AG04450 (cell line): Measurements from ENCODE around the gene LNP1. TPM values are rescaled to one million over a fixed set of nuclear protein-coding genes. Genes with fewer than 3 reads are reported as not detected.

Experiments used
- CTCF ChIA-PET: fragments of 300-600, 350-600 bp; formaldehyde crosslinking; extraction: SDS; loops from one replicate; lab custom pipeline; 2022; ENCODE audit warnings: antibody characterized with exemption, inconsistent platforms; lab: Charles Lee
- POLR2A ChIA-PET: fragments of 350-600 bp; formaldehyde crosslinking; extraction: SDS; loops from one replicate; lab custom pipeline; 2021; ENCODE audit warnings: antibody characterized with exemption, inconsistent platforms; lab: Yijun Ruan, JAX
- DNase-seq: peaks from one replicate; pipeline ENCODE4 v3.0.0-alpha.2; 2011; ENCODE audit warnings: low read depth, low spot score
- H3K27ac ChIP-seq: one replicate; pipeline ENCODE4 v1.5.1; 2012; ENCODE audit warnings: low read depth, low read length, control low read depth
- H3K27me3 ChIP-seq: one replicate; pipeline ENCODE4 v1.6.0; 2012; ENCODE audit warnings: low read length; ENCODE audit not compliant: control insufficient read depth, insufficient read depth
- H3K4me3 ChIP-seq: 2 replicates; pipeline ENCODE4 v1.5.1; 2011; ENCODE audit warnings: mild to moderate bottlenecking, low read depth, low read length, control low read depth
- H3K9me3 ChIP-seq: 2 replicates; pipeline ENCODE4 v1.5.1; 2012; ENCODE audit warnings: low read length; ENCODE audit not compliant: control insufficient read depth, insufficient read depth
- polyA plus RNA-seq: library from polyadenylated mRNA; depleted of rRNA; stranded (reverse); fragments of >200 nt; gene quantifications from 2 replicates; pipeline ENCODE4 v1.2.3, GENCODE V29; 2011
- TF ChIP-seq, protein P1 (sequence below): IDR thresholded peaks from 2 replicates; pipeline ENCODE4 v1.5.1; 2011; ENCODE audit warnings: low read depth, low read length, control low read depth, inconsistent platforms

Gene LNP1
- polyA plus RNA-seq, 1 experiment: 3.3 TPM

DNA sequence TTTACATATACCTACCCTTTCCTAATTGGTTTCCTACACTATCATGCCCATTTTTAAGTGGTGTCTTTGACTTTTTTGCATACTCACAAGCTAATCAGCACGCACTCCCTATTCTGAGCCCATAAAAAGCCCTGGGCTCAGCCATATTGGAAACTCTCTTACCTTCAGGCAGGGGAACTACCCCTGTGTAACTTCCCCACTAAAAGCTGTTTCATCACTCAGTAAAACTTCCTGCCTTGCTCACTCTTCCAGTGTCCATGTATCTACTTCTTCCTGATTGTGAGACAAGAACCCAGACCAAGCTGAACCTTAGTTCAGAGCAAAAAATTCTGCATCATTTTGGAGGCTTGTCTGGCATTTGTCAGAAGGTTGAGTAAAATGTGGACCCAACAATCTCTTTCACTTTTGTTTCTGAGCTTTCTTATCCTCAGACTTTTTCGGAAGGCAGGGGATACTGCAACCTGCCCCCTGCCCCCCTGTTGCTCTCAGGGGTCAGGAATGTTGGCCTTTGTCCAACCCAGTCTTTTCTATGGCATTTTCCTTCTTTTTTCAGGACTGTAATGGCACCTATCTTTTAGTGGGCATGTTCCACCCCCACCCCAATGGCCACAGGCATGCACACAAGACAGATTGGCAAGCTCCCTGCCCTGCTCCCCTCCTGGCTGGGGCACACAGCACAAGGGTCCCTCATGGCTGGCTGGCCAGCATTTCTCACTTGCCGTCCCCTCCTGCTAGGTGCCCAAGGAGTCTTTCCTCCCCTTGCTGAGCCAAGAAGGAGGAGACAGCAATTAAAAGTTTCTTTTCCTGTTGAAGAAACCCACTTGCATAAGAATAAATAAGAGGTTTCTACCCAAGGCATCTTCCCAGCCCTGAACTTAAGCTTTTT, 64.8 kb downstream of the LNP1 start:
- no peak overlapping the region for H3K27ac ChIP-seq
- POLR2A ChIA-PET: no interaction called here
- CTCF ChIA-PET: interaction anchor here (1.2 to 7.6 kb wide), 2 partner anchors 82 to 125 kb away, joined by 3 to 398 read pairs; no protein-coding TSS in a partner anchor
- peaks cover 3% of the 10 kb centered on the region; the same call in 1 of the 2 replicates for H3K9me3 ChIP-seq
- no peak for DNase-seq
- H3K4me3 ChIP-seq: no peak overlapping the region
- TF ChIP-seq, protein P1, sequence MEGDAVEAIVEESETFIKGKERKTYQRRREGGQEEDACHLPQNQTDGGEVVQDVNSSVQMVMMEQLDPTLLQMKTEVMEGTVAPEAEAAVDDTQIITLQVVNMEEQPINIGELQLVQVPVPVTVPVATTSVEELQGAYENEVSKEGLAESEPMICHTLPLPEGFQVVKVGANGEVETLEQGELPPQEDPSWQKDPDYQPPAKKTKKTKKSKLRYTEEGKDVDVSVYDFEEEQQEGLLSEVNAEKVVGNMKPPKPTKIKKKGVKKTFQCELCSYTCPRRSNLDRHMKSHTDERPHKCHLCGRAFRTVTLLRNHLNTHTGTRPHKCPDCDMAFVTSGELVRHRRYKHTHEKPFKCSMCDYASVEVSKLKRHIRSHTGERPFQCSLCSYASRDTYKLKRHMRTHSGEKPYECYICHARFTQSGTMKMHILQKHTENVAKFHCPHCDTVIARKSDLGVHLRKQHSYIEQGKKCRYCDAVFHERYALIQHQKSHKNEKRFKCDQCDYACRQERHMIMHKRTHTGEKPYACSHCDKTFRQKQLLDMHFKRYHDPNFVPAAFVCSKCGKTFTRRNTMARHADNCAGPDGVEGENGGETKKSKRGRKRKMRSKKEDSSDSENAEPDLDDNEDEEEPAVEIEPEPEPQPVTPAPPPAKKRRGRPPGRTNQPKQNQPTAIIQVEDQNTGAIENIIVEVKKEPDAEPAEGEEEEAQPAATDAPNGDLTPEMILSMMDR: no peak
- H3K27me3 ChIP-seq: peaks cover 2% of the 10 kb centered on the region

DNA sequence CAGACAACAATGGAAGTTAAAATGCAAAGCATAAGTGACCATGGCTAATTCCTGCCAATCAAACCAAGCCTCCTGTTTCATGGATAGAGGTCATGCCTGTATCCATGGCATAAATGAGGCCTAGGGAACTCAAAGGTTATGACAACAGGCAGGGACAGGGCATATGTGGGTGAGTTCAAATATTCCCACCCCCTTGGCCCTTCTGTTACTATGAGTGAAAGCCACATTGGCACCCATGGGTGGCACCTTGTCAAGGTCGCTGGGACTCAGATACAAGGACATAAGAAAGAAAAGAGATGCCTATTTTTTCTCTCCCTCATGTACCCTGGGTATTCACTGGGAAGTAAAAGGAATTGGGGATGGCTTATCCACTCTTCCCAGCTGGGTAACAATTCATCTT, 65.8 kb downstream of the LNP1 start:
- CTCF ChIA-PET: interaction anchor here (7.6 kb wide), 1 partner anchor 124 kb away, joined by 398 read pairs; no protein-coding TSS in a partner anchor
- Histone ChIP-seq H3K27me3 (peaks cover 2% of the 10 kb centered on the region), H3K27ac (no peak overlapping the region), H3K4me3 (no peak overlapping the region), H3K9me3 (peaks cover 3% of the 10 kb centered on the region; the same call in 1 of the 2 replicates)
- no peak for DNase-seq
- POLR2A ChIA-PET: no interaction called here
- TF ChIP-seq, protein P1: no peak

DNA sequence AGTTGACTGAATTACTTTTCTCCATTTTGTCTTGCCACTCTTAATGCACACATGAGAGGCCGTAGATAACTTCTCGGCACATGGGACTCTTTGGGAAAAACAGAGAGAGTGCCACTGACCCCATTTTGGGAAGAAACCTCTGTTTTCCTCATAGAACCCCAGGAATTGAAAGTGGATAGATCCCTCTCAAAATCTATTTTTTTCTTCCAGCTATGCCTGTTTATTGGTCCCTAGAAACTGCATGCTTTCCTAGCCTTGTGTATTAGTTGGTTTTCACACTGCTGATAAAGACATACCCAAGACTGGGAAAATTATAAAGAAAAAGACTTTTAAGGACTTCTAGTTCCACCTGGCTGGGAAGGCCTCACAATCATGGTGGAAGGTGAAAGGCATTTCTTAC, 67.3 kb downstream of the LNP1 start:
- no peak for DNase-seq
- TF ChIP-seq, protein P1: no peak
- Histone ChIP-seq H3K27ac (no peak overlapping the region), H3K9me3 (peaks cover 3% of the 10 kb centered on the region; the same call in 1 of the 2 replicates), H3K27me3 (peaks cover 2% of the 10 kb centered on the region), H3K4me3 (no peak overlapping the region)
- CTCF ChIA-PET: interaction anchor here (2.2 kb wide), 1 partner anchor 122 kb away, joined by 10 read pairs; no protein-coding TSS in a partner anchor
- POLR2A ChIA-PET: no interaction called here

DNA sequence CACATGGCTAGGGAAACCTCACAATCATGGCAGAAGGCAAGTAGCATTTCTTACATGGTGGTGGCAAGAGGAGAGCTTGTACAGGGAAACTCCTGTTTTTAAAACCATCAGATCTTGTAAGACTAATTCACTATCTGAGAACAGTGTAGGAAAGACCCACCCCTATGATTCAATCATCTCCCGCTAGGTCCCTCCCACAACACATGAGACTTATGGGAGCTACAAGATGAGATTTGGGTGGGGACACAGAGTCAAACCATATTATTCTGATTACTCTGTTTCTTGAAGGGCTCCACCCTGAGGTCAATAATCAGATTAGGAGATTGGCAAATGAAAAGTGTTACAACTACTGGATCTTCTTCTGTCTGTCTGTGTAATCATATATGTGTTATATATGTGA, 69.6 kb downstream of the LNP1 start:
- POLR2A ChIA-PET: no interaction called here

More for the DNA sequence above, 69.6 kb downstream of the LNP1 start:
- TF ChIP-seq, protein P1: no peak
- CTCF ChIA-PET: interaction anchor here (0.6 kb wide), 1 partner anchor 67 kb away, joined by 6 read pairs; no protein-coding TSS in a partner anchor
- H3K27me3 ChIP-seq: peaks cover 2% of the 10 kb centered on the region
- no peak overlapping the region for H3K4me3 ChIP-seq
- H3K27ac ChIP-seq: no peak overlapping the region
- peaks cover 3% of the 10 kb centered on the region; the same call in 1 of the 2 replicates for H3K9me3 ChIP-seq
- no peak for DNase-seq
